A549 (cell line): ENCODE data around the gene SSR3. TPM values are rescaled to one million over a fixed set of nuclear protein-coding genes. Genes with fewer than 3 reads are reported as not detected.
"Not testable (repeated sequence)": the region's sequence is repeated elsewhere in the genome, so short reads cannot be mapped to it uniquely, and the experiment has no call there.

Source experiments
- ATAC-seq, 2 experiments: fragments of 200-7000 bp in 1 of 2; fragments of >200 bp in 1 of 2; cut with Nextera tagmentation in 1 of 2; cut with Tn5 transposase in 1 of 2; 3 replicates each; pipeline versions ENCODE4 v1.8.0 to v1.9.1; 2018 to 2020; ENCODE audit warnings: mild to moderate bottlenecking in 1 of 2, moderate library complexity in 1 of 2
- CTCF ChIA-PET: fragments of 300-600 bp; sonication (Branson Sonifier 250); formaldehyde crosslinking; extraction: SDS; loops from one replicate; lab custom pipeline; 2021; ENCODE audit warnings: antibody characterized with exemption, inconsistent platforms; lab: Yijun Ruan, JAX
- POLR2A ChIA-PET: fragments of 350-600 bp; formaldehyde crosslinking; extraction: SDS; loops from one replicate; lab custom pipeline; 2021; ENCODE audit warnings: antibody characterized with exemption, inconsistent platforms; lab: Yijun Ruan, JAX
- DNase-seq, 2 experiments: peaks; one replicate each; pipeline versions ENCODE4 v3.0.0 to v3.0.0-alpha.2; 2011 to 2016; ENCODE audit warnings: low read depth in 1 of 2, low spot score in 1 of 2
- FAIRE-seq: peaks from 2 replicates; lab custom pipeline; 2011; peaks lifted over from hg19 to GRCh38; lab: Jason Lieb, UNC
- H3K27ac ChIP-seq, 2 experiments: fragments of >200 bp; sonication (Bioruptor Twin); formaldehyde crosslinking; 3 replicates each; pipeline ENCODE4 v1.5.1; 2016 to 2017
- H3K4me1 ChIP-seq: fragments of >200 bp; sonication (Bioruptor Twin); formaldehyde crosslinking; 3 replicates; pipeline ENCODE4 v1.6.1; 2016
- H3K4me2 ChIP-seq: fragments of >200 bp; sonication (Bioruptor Twin); formaldehyde crosslinking; 3 replicates; pipeline ENCODE4 v1.6.1; 2016
- H3K4me3 ChIP-seq: fragments of >200 bp; sonication (Bioruptor Twin); formaldehyde crosslinking; 3 replicates; pipeline ENCODE4 v1.5.1; 2016
- H3K9me3 ChIP-seq: fragments of >200 bp; sonication (Bioruptor Twin); formaldehyde crosslinking; 3 replicates; pipeline ENCODE4 v1.6.1; 2016
- ATOH8 ChIP-seq: fragments of 250-450 bp; sonication (Bioruptor Pico); IDR thresholded peaks from 2 replicates; pipeline ENCODE4 v1.5.0; 2020; ENCODE audit warnings: low read depth, mild to moderate bottlenecking, moderate library complexity
- BHLHE40 ChIP-seq: IDR thresholded peaks from 2 replicates; pipeline ENCODE4 v1.6.1; 2012; ENCODE audit warnings: low read depth, low read length, inconsistent platforms
- CHD4 ChIP-seq: fragments of 200-600 bp; sonication (generic); IDR thresholded peaks from 2 replicates; pipeline ENCODE4 v1.6.1; 2016; ENCODE audit warnings: antibody characterized with exemption, mild to moderate bottlenecking, borderline replicate concordance
- E2F6 ChIP-seq: IDR thresholded peaks from 2 replicates; pipeline ENCODE4 v1.6.1; 2012; ENCODE audit warnings: low read depth, borderline replicate concordance
- EP300 ChIP-seq, 2 experiments: fragments of >200 bp; sonication (Bioruptor Twin); formaldehyde crosslinking; IDR thresholded peaks; 2 replicates in 1 of 2; 3 replicates in 1 of 2; pipeline ENCODE4 v1.6.1; 2016 to 2017
- ESRRA ChIP-seq: fragments of 150-350 bp; IDR thresholded peaks from 2 replicates; pipeline ENCODE4 v1.6.1; 2014; ENCODE audit warnings: mild to moderate bottlenecking, low read length, borderline replicate concordance
- FOXS1 ChIP-seq: fragments of 250-450 bp; sonication (Bioruptor Pico); IDR thresholded peaks from 2 replicates; pipeline ENCODE4 v1.5.0; 2020; ENCODE audit warnings: mild to moderate bottlenecking, moderate library complexity
- HES2 ChIP-seq: fragments of >200 bp; sonication (Bioruptor Twin); formaldehyde crosslinking; IDR thresholded peaks from 2 replicates; pipeline ENCODE4 v1.6.1; 2016
- HOXA7 ChIP-seq: fragments of 250-450 bp; sonication (Bioruptor Pico); IDR thresholded peaks from 2 replicates; pipeline ENCODE4 v1.5.0; 2020; ENCODE audit warnings: mild to moderate bottlenecking, moderate library complexity
- HOXB13 ChIP-seq: fragments of 250-450 bp; sonication (Bioruptor Pico); IDR thresholded peaks from 2 replicates; pipeline ENCODE4 v1.5.0; 2020; ENCODE audit warnings: low read depth, mild to moderate bottlenecking, moderate library complexity
- JUNB ChIP-seq: fragments of >200 bp; sonication (Bioruptor Twin); formaldehyde crosslinking; IDR thresholded peaks from 2 replicates; pipeline ENCODE4 v1.6.1; 2016
- KDM1A ChIP-seq: fragments of 200-600 bp; sonication (generic); IDR thresholded peaks from 2 replicates; pipeline ENCODE4 v1.6.1; 2016; ENCODE audit warnings: low read depth, mild to moderate bottlenecking
- KDM5A ChIP-seq: fragments of 200-600 bp; sonication (generic); IDR thresholded peaks from 2 replicates; pipeline ENCODE4 v1.6.1; 2016; ENCODE audit warnings: antibody characterized with exemption, mild to moderate bottlenecking
- NFE2L2 ChIP-seq: fragments of 150-350 bp; conservative IDR thresholded peaks from 2 replicates; pipeline ENCODE4 v1.6.1; 2014; ENCODE audit warnings: low read length
- POLR2A ChIP-seq: IDR thresholded peaks from 2 replicates; pipeline ENCODE4 v1.6.1; 2012; ENCODE audit warnings: mild to moderate bottlenecking, low read length
- RAD21 ChIP-seq, 2 experiments: fragments of >200 bp in 1 of 2; sonication (Bioruptor Twin) in 1 of 2; formaldehyde crosslinking in 1 of 2; IDR thresholded peaks in 1 of 2; conservative IDR thresholded peaks in 1 of 2; 2 replicates in 1 of 2; 3 replicates in 1 of 2; pipeline ENCODE4 v1.6.1; 2012 to 2018; ENCODE audit warnings: inconsistent platforms in 1 of 2
- RARB ChIP-seq: fragments of 250-450 bp; sonication (Bioruptor Pico); IDR thresholded peaks from 2 replicates; pipeline ENCODE4 v1.8.0; 2021; ENCODE audit warnings: mild to moderate bottlenecking, moderate library complexity
- SMC3 ChIP-seq: fragments of >200 bp; sonication (Bioruptor Twin); formaldehyde crosslinking; IDR thresholded peaks from 3 replicates; pipeline ENCODE4 v1.6.1; 2018; ENCODE audit warnings: inconsistent platforms
- SREBF2 ChIP-seq: fragments of 450-650 bp; IDR thresholded peaks from 2 replicates; pipeline ENCODE4 v1.6.1; 2014; ENCODE audit warnings: mild to moderate bottlenecking, moderate library complexity
- ZNF302 ChIP-seq: fragments of 250-450 bp; sonication (Bioruptor Pico); IDR thresholded peaks from 2 replicates; pipeline ENCODE4 v1.9.0; 2021; ENCODE audit warnings: inconsistent platforms, mild to moderate bottlenecking, moderate library complexity
- ZSCAN20 ChIP-seq: fragments of 250-450 bp; sonication (Bioruptor Pico); IDR thresholded peaks from 2 replicates; pipeline ENCODE4 v1.8.0; 2022; ENCODE audit warnings: mild to moderate bottlenecking, moderate library complexity
- WGBS: methylation state at CpG from one replicate; pipeline ENCODE4 v1.1.6; 2017; ENCODE audit errors: missing lambda C conversion rate; 5-methylcytosine and 5-hydroxymethylcytosine counted together
- polyA plus RNA-seq, 4 experiments: library from polyadenylated mRNA; depleted of rRNA in 3 of 4; stranded (reverse); fragments of >200 nt; fragmentation: RNase III in 1 of 4; extraction: RNeasy Plus Mini Kit Qiagen cat#74134 plus additional on column Dnase treatment in 1 of 4; gene quantifications; 2 replicates in 3 of 4; 3 replicates in 1 of 4; pipeline ENCODE4 v1.2.3, GENCODE V29; 2011 to 2017
- TF ChIP-seq, protein P1 (sequence below): fragments of 150-350 bp; IDR thresholded peaks from 2 replicates; pipeline ENCODE4 v1.6.1; 2014; ENCODE audit warnings: low read depth, mild to moderate bottlenecking, low read length
- TF ChIP-seq, protein P2 (sequence below): fragments of 200-600 bp; sonication (generic); IDR thresholded peaks from 2 replicates; pipeline ENCODE4 v1.6.1; 2016; ENCODE audit warnings: antibody characterized with exemption, mild to moderate bottlenecking, moderate library complexity

Gene SSR3
- polyA plus RNA-seq, 2 of the 4 experiments (the other 2 are of a cell fraction): 154 to 187 TPM

GRCh38 chr3:156576051-156576450 is 21.1 kb upstream of the SSR3 start:
- no peak for FAIRE-seq
- no peak overlapping the region for H3K27ac ChIP-seq
- no peaks in the 10 kb centered on the region for H3K4me1 ChIP-seq
- WGBS: 48% methylated on average over 2 of the region's 2 CpGs
- TF ChIP-seq HOXB13 (CRISPR knock-in tag): no peak
- TF ChIP-seq ESRRA: no peak
- no peak for TF ChIP-seq SMC3
- TF ChIP-seq CHD4: no peak
- TF ChIP-seq KDM5A: no peak
- no peak for TF ChIP-seq KDM1A
- TF ChIP-seq ATOH8: no peak
- TF ChIP-seq E2F6: no peak
- TF ChIP-seq POLR2A: no peak
- TF ChIP-seq ZNF302: no peak
- TF ChIP-seq, protein P1, sequence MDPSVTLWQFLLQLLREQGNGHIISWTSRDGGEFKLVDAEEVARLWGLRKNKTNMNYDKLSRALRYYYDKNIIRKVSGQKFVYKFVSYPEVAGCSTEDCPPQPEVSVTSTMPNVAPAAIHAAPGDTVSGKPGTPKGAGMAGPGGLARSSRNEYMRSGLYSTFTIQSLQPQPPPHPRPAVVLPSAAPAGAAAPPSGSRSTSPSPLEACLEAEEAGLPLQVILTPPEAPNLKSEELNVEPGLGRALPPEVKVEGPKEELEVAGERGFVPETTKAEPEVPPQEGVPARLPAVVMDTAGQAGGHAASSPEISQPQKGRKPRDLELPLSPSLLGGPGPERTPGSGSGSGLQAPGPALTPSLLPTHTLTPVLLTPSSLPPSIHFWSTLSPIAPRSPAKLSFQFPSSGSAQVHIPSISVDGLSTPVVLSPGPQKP: no peak
- TF ChIP-seq HES2: no peak
- no peak for TF ChIP-seq RARB (CRISPR knock-in tag)
- no peak for TF ChIP-seq EP300 (IDR thresholded peaks at IDR 0.05)
- TF ChIP-seq, protein P2, sequence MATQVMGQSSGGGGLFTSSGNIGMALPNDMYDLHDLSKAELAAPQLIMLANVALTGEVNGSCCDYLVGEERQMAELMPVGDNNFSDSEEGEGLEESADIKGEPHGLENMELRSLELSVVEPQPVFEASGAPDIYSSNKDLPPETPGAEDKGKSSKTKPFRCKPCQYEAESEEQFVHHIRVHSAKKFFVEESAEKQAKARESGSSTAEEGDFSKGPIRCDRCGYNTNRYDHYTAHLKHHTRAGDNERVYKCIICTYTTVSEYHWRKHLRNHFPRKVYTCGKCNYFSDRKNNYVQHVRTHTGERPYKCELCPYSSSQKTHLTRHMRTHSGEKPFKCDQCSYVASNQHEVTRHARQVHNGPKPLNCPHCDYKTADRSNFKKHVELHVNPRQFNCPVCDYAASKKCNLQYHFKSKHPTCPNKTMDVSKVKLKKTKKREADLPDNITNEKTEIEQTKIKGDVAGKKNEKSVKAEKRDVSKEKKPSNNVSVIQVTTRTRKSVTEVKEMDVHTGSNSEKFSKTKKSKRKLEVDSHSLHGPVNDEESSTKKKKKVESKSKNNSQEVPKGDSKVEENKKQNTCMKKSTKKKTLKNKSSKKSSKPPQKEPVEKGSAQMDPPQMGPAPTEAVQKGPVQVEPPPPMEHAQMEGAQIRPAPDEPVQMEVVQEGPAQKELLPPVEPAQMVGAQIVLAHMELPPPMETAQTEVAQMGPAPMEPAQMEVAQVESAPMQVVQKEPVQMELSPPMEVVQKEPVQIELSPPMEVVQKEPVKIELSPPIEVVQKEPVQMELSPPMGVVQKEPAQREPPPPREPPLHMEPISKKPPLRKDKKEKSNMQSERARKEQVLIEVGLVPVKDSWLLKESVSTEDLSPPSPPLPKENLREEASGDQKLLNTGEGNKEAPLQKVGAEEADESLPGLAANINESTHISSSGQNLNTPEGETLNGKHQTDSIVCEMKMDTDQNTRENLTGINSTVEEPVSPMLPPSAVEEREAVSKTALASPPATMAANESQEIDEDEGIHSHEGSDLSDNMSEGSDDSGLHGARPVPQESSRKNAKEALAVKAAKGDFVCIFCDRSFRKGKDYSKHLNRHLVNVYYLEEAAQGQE: no peak
- no peaks in the 10 kb centered on the region for H3K9me3 ChIP-seq
- no peak overlapping the region for H3K4me2 ChIP-seq
- ATAC-seq: no peak
- no peak overlapping the region for H3K4me3 ChIP-seq
- CTCF ChIA-PET: interaction anchor here (1.2 kb wide), 1 partner anchor 97 kb away, joined by 3 read pairs; no protein-coding TSS in a partner anchor
- no peak for DNase-seq
- POLR2A ChIA-PET: no interaction called here

GRCh38 chr3:156575641-156576040 is 20.7 kb upstream of the SSR3 start:
- FAIRE-seq (no peak), ATAC-seq (no peak), DNase-seq (no peak)
- Histone ChIP-seq H3K9me3 (no peaks in the 10 kb centered on the region), H3K4me3 (no peak overlapping the region), H3K27ac (no peak overlapping the region), H3K4me1 (no peaks in the 10 kb centered on the region), H3K4me2 (no peak overlapping the region)
- 79% methylated on average over 3 of the region's 3 CpGs for whole genome bisulfite sequencing
- CTCF ChIA-PET: interaction anchor here (0.9 to 1.4 kb wide), 2 partner anchors 98 to 507 kb away, joined by 3 to 5 read pairs; no protein-coding TSS in a partner anchor
- POLR2A ChIA-PET: no interaction called here
- TF ChIP-seq HOXA7 (no peak), ZNF302 (no peak), BHLHE40 (no peak), RAD21 (conservative IDR thresholded peaks at IDR 0.05 in 1 of 2, IDR thresholded peaks at IDR 0.05 in 1 of 2) (no peak), JUNB (no peak), FOXS1 (CRISPR knock-in tag) (no peak), SMC3 (no peak), ZSCAN20 (CRISPR knock-in tag) (no peak), SREBF2 (no peak), NFE2L2 (no peak), KDM5A (no peak)
- TF ChIP-seq, all 56 proteins: peak for 0

GRCh38 chr3:156569881-156570280 is 15.0 kb upstream of the SSR3 start:
- 56% methylated on average over 4 of the region's 4 CpGs for WGBS
- CTCF ChIA-PET: interaction anchor here (1.3 kb wide), 1 partner anchor 13 kb away, joined by 3 read pairs; no protein-coding TSS in a partner anchor
- H3K4me3 ChIP-seq, H3K4me1 ChIP-seq, DNase-seq, FAIRE-seq, H3K9me3 ChIP-seq, H3K27ac ChIP-seq, POLR2A ChIA-PET, H3K4me2 ChIP-seq, ATAC-seq: not testable (repeated sequence)

DNA sequence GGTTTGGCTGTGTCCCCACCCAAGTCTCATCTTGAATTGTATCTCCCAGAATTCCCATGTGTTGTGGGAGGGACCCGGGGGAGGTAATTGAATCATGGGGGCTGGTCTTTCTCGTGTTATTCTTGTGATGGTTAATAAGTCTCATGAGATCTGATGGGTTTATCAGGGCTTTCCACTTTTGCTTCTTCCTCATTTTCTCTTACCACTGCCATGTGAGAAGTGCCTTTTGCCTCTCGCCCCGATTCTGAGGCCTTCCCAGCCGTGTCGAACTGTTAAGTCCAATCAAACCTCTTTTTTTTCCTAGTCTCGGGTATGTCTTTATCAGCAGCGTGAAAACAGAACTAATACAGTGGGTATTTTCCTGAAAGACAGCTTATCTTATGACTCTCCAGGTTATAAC is 14.1 kb upstream of the SSR3 start:
- H3K4me2 ChIP-seq, H3K4me3 ChIP-seq, DNase-seq, ATAC-seq, H3K4me1 ChIP-seq, POLR2A ChIA-PET, H3K27ac ChIP-seq, H3K9me3 ChIP-seq, FAIRE-seq: not testable (repeated sequence)
- CTCF ChIA-PET: interaction anchor here (0.7 to 1.3 kb wide), 2 partner anchors 12 to 104 kb away, joined by 3 read pairs; no protein-coding TSS in a partner anchor
- WGBS: 77% methylated on average over 8 of the region's 8 CpGs
